ENCODE results near the gene IGSF5.

The IGSF5 gene

GRCh38 chr21:39774227-39774626 lies 29.2 kb downstream of the IGSF5 start:
- no peak overlapping the region for H3K27ac Mint-ChIP-seq
- H3K27me3 Mint-ChIP-seq: no peaks in the 10 kb centered on the region
- H3K4me3 Mint-ChIP-seq: no peak overlapping the region
- DNase-seq: no peak
- no peaks in the 10 kb centered on the region for H3K4me1 Mint-ChIP-seq
- H3K36me3 Mint-ChIP-seq (ENCODE audit: low read depth): no peaks in the 10 kb centered on the region
- H3K9me3 Mint-ChIP-seq: no peaks in the 10 kb centered on the region
- no peak for ATAC-seq

- no peaks in the 10 kb centered on the region for H3K27me3 Mint-ChIP-seq
- ATAC-seq (no peak), DNase-seq (no peak)
- H3K36me3 Mint-ChIP-seq (ENCODE audit: low read depth): no peaks in the 10 kb centered on the region
- no peak overlapping the region for H3K27ac Mint-ChIP-seq
- no peaks in the 10 kb centered on the region for H3K9me3 Mint-ChIP-seq
- no peaks in the 10 kb centered on the region for H3K4me1 Mint-ChIP-seq
- no peak overlapping the region for H3K4me3 Mint-ChIP-seq
Measured at GRCh38 chr21:39775816-39776215, 30.8 kb downstream of the IGSF5 start.

- DNase-seq (no peak), ATAC-seq (no peak)
- no peak overlapping the region for H3K4me3 Mint-ChIP-seq
- no peaks in the 10 kb centered on the region for H3K4me1 Mint-ChIP-seq
- no peaks in the 10 kb centered on the region for H3K9me3 Mint-ChIP-seq
- H3K27ac Mint-ChIP-seq: no peak overlapping the region
- H3K36me3 Mint-ChIP-seq (ENCODE audit: low read depth): no peaks in the 10 kb centered on the region
- H3K27me3 Mint-ChIP-seq: peaks cover 2% of the 10 kb centered on the region
Measured at GRCh38 chr21:39776589-39776988, 31.6 kb downstream of the IGSF5 start.

GRCh38 chr21:39781331-39781730 lies 36.3 kb downstream of the IGSF5 start:
- no peak overlapping the region for H3K27ac Mint-ChIP-seq
- H3K27me3 Mint-ChIP-seq: peaks cover 2% of the 10 kb centered on the region
- no peak for ATAC-seq
- H3K36me3 Mint-ChIP-seq (ENCODE audit: low read depth): no peaks in the 10 kb centered on the region
- no peaks in the 10 kb centered on the region for H3K4me1 Mint-ChIP-seq
- DNase-seq: no peak
- H3K9me3 Mint-ChIP-seq: no peaks in the 10 kb centered on the region
- no peak overlapping the region for H3K4me3 Mint-ChIP-seq

GRCh38 chr21:39788383-39788782 lies 43.4 kb downstream of the IGSF5 start:
- Mint-ChIP-seq H3K4me3 (no peak overlapping the region), H3K27me3 (no peaks in the 10 kb centered on the region), H3K27ac (no peak overlapping the region), H3K4me1 (no peaks in the 10 kb centered on the region), H3K9me3 (no peaks in the 10 kb centered on the region), H3K36me3 (ENCODE audit: low read depth) (no peaks in the 10 kb centered on the region)
- ATAC-seq: no peak
- DNase-seq: no peak

- no peaks in the 10 kb centered on the region for H3K36me3 Mint-ChIP-seq (ENCODE audit: low read depth)
- ATAC-seq (no peak), DNase-seq (no peak)
- no peak overlapping the region for H3K4me3 Mint-ChIP-seq
- no peaks in the 10 kb centered on the region for H3K27me3 Mint-ChIP-seq
- H3K4me1 Mint-ChIP-seq: no peaks in the 10 kb centered on the region
- H3K27ac Mint-ChIP-seq: no peak overlapping the region
- no peaks in the 10 kb centered on the region for H3K9me3 Mint-ChIP-seq
Measured at GRCh38 chr21:39796466-39796865, 51.5 kb downstream of the IGSF5 start.

- H3K27ac Mint-ChIP-seq: no peak overlapping the region
- no peak for ATAC-seq
- H3K27me3 Mint-ChIP-seq: no peaks in the 10 kb centered on the region
- H3K36me3 Mint-ChIP-seq (ENCODE audit: low read depth): no peaks in the 10 kb centered on the region
- H3K4me3 Mint-ChIP-seq: no peak overlapping the region
- no peaks in the 10 kb centered on the region for H3K4me1 Mint-ChIP-seq
- DNase-seq: no peak
- no peaks in the 10 kb centered on the region for H3K9me3 Mint-ChIP-seq
Measured at GRCh38 chr21:39799178-39799577, 54.2 kb downstream of the IGSF5 start.

- ATAC-seq (no peak), DNase-seq (no peak)
- Mint-ChIP-seq H3K27ac (no peak overlapping the region), H3K4me1 (no peaks in the 10 kb centered on the region), H3K27me3 (no peaks in the 10 kb centered on the region), H3K36me3 (ENCODE audit: low read depth) (no peaks in the 10 kb centered on the region), H3K9me3 (no peaks in the 10 kb centered on the region), H3K4me3 (no peak overlapping the region)
Measured at GRCh38 chr21:39800311-39800710, 55.3 kb downstream of the IGSF5 start.

- ATAC-seq: no peak
- no peaks in the 10 kb centered on the region for H3K27me3 Mint-ChIP-seq
- peaks cover 4% of the 10 kb centered on the region for H3K9me3 Mint-ChIP-seq
- no peak overlapping the region for H3K4me3 Mint-ChIP-seq
- no peaks in the 10 kb centered on the region for H3K4me1 Mint-ChIP-seq
- no peak overlapping the region for H3K27ac Mint-ChIP-seq
- DNase-seq: no peak
- H3K36me3 Mint-ChIP-seq (ENCODE audit: low read depth): no peaks in the 10 kb centered on the region
Measured at GRCh38 chr21:39802217-39802616, 57.2 kb downstream of the IGSF5 start.

- ATAC-seq: no peak
- H3K4me3 Mint-ChIP-seq: no peak overlapping the region
- no peaks in the 10 kb centered on the region for H3K4me1 Mint-ChIP-seq
- no peak overlapping the region for H3K27ac Mint-ChIP-seq
- H3K36me3 Mint-ChIP-seq (ENCODE audit: low read depth): no peaks in the 10 kb centered on the region
- no peaks in the 10 kb centered on the region for H3K27me3 Mint-ChIP-seq
- peaks cover 4% of the 10 kb centered on the region for H3K9me3 Mint-ChIP-seq
- DNase-seq: no peak
Measured at GRCh38 chr21:39803393-39803792, 58.4 kb downstream of the IGSF5 start.

- Mint-ChIP-seq H3K4me3 (no peak overlapping the region), H3K4me1 (no peaks in the 10 kb centered on the region), H3K27ac (no peak overlapping the region), H3K9me3 (peaks cover 4% of the 10 kb centered on the region), H3K36me3 (ENCODE audit: low read depth) (no peaks in the 10 kb centered on the region), H3K27me3 (peaks cover 2% of the 10 kb centered on the region)
- DNase-seq (no peak), ATAC-seq (no peak)
Measured at GRCh38 chr21:39804240-39804639, 59.3 kb downstream of the IGSF5 start.

- Mint-ChIP-seq H3K9me3 (peaks cover 4% of the 10 kb centered on the region), H3K4me1 (no peaks in the 10 kb centered on the region), H3K4me3 (no peak overlapping the region), H3K27ac (no peak overlapping the region), H3K27me3 (peaks cover 3% of the 10 kb centered on the region), H3K36me3 (ENCODE audit: low read depth) (no peaks in the 10 kb centered on the region)
- ATAC-seq (no peak), DNase-seq (no peak)
Measured at GRCh38 chr21:39805983-39806382, 61.0 kb downstream of the IGSF5 start.

GRCh38 chr21:39807738-39808137 lies 62.8 kb downstream of the IGSF5 start:
- DNase-seq: no peak
- Mint-ChIP-seq H3K4me1 (no peaks in the 10 kb centered on the region), H3K27me3 (peaks cover 3% of the 10 kb centered on the region), H3K27ac (no peak overlapping the region), H3K9me3 (peaks cover 4% of the 10 kb centered on the region), H3K4me3 (no peak overlapping the region), H3K36me3 (ENCODE audit: low read depth) (no peaks in the 10 kb centered on the region)
- no peak for ATAC-seq

- ATAC-seq (no peak), DNase-seq (no peak)
- H3K4me1 Mint-ChIP-seq: no peaks in the 10 kb centered on the region
- peaks cover 4% of the 10 kb centered on the region for H3K9me3 Mint-ChIP-seq
- no peak overlapping the region for H3K27ac Mint-ChIP-seq
- peaks cover 3% of the 10 kb centered on the region for H3K27me3 Mint-ChIP-seq
- no peaks in the 10 kb centered on the region for H3K36me3 Mint-ChIP-seq (ENCODE audit: low read depth)
- H3K4me3 Mint-ChIP-seq: no peak overlapping the region
Measured at GRCh38 chr21:39809936-39810335, 65.0 kb downstream of the IGSF5 start.

GRCh38 chr21:39812983-39813382 lies 68.0 kb downstream of the IGSF5 start:
- Mint-ChIP-seq H3K4me1 (no peaks in the 10 kb centered on the region), H3K9me3 (peaks cover 7% of the 10 kb centered on the region), H3K36me3 (ENCODE audit: low read depth) (no peaks in the 10 kb centered on the region), H3K4me3 (no peak overlapping the region), H3K27ac (no peak overlapping the region), H3K27me3 (peaks cover 3% of the 10 kb centered on the region)
- DNase-seq (no peak), ATAC-seq (no peak)

- Mint-ChIP-seq H3K9me3 (peaks cover 7% of the 10 kb centered on the region), H3K27me3 (no peaks in the 10 kb centered on the region), H3K4me1 (no peaks in the 10 kb centered on the region), H3K27ac (no peak overlapping the region), H3K36me3 (ENCODE audit: low read depth) (no peaks in the 10 kb centered on the region), H3K4me3 (no peak overlapping the region)
- DNase-seq (no peak), ATAC-seq (no peak)
Measured at GRCh38 chr21:39818557-39818956, 73.6 kb downstream of the IGSF5 start.
